T-helper 9 cell (primary cell): ENCODE data around the gene CLDN22.

Source experiments
- DNase-seq: peaks from one replicate; pipeline ENCODE4 v3.0.0-alpha.2; 2020
- total RNA-seq, 2 donors: gene quantifications; one replicate each; lab custom pipeline; 2026; lab: John Stamatoyannopoulos, UW

The CLDN22 gene
- 0 reads per million in 2 donors for total RNA-seq

GRCh38 chr4:183320211-183321059, at the start of gene CLDN22:
Gene CLDN22 (minus strand): TSS chr4:183320276. CDS start chr4:183320218, 58 bp downstream.
- no peak for DNase-seq

- no peak for DNase-seq
Measured at GRCh38 chr4:183369073-183369472, 49.0 kb upstream of the CLDN22 start.

GRCh38 chr4:183366206-183366835, 46.2 kb upstream of the CLDN22 start:
- no peak for DNase-seq

- DNase-seq: no peak
Measured at GRCh38 chr4:183364025-183364424, 43.9 kb upstream of the CLDN22 start.

GRCh38 chr4:183362916-183363542, 43.0 kb upstream of the CLDN22 start:
- DNase-seq: no peak

GRCh38 chr4:183362036-183362435, 42.0 kb upstream of the CLDN22 start:
- DNase-seq: no peak

- no peak for DNase-seq
Measured at GRCh38 chr4:183360161-183360919, 40.3 kb upstream of the CLDN22 start.

- DNase-seq: no peak
Measured at GRCh38 chr4:183358215-183358755, 38.2 kb upstream of the CLDN22 start.

GRCh38 chr4:183356931-183357675, 37.0 kb upstream of the CLDN22 start:
- DNase-seq: no peak

- no peak for DNase-seq
Measured at GRCh38 chr4:183356173-183356830, 36.2 kb upstream of the CLDN22 start.

- no peak for DNase-seq
Measured at GRCh38 chr4:183355405-183355804, 35.3 kb upstream of the CLDN22 start.

GRCh38 chr4:183354219-183354618, 34.1 kb upstream of the CLDN22 start:
- DNase-seq: no peak

GRCh38 chr4:183353557-183353956, 33.5 kb upstream of the CLDN22 start:
- DNase-seq: no peak

GRCh38 chr4:183352546-183352945, 32.5 kb upstream of the CLDN22 start:
- DNase-seq: no peak

- no peak for DNase-seq
Measured at GRCh38 chr4:183350317-183351071, 30.4 kb upstream of the CLDN22 start.

GRCh38 chr4:183349673-183350072, 29.6 kb upstream of the CLDN22 start:
- no peak for DNase-seq

- no peak for DNase-seq
Measured at GRCh38 chr4:183348706-183349659, 28.9 kb upstream of the CLDN22 start.

- DNase-seq: no peak
Measured at GRCh38 chr4:183348136-183348535, 28.1 kb upstream of the CLDN22 start.

GRCh38 chr4:183347566-183347965, 27.5 kb upstream of the CLDN22 start:
- no peak for DNase-seq
